D721Med (cell line): ENCODE data around the gene TMEM100.

Source experiments
- DNase-seq: peaks from one replicate; pipeline ENCODE4 v3.0.0; 2011; ENCODE audit warnings: low spot score; ENCODE audit not compliant: insufficient read length
- FAIRE-seq: peaks from 2 replicates; lab custom pipeline; 2011; peaks lifted over from hg19 to GRCh38; lab: Jason Lieb, UNC
- CTCF ChIP-seq: IDR thresholded peaks from 2 replicates; pipeline ENCODE4 v1.5.1; 2012; ENCODE audit warnings: mild to moderate bottlenecking, control low read depth; ENCODE audit not compliant: insufficient read depth; ENCODE audit errors: missing control alignments

The TMEM100 gene

DNA sequence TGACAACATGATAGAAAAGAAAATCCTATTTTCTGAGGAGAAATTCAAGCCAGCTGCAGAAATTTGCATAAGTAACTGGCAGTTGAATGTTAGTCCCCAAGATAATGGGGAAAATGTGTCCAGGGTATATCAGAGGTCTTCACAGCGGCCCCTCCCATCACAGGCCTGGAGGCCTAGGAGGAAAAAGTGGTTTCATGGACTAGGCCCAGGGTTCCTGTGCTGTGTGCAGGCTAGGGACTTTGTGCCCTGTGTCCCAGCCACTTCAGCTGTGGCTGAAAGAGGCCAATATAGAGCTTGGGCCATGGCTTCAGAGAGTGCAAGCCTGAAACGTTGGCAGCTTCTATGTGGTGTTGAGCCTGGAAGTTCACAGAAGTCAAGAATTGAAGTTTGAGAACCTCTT is 35.6 kb downstream of the TMEM100 start:
- no peak for DNase-seq
- FAIRE-seq: no peak
- no peak for TF ChIP-seq CTCF

DNA sequence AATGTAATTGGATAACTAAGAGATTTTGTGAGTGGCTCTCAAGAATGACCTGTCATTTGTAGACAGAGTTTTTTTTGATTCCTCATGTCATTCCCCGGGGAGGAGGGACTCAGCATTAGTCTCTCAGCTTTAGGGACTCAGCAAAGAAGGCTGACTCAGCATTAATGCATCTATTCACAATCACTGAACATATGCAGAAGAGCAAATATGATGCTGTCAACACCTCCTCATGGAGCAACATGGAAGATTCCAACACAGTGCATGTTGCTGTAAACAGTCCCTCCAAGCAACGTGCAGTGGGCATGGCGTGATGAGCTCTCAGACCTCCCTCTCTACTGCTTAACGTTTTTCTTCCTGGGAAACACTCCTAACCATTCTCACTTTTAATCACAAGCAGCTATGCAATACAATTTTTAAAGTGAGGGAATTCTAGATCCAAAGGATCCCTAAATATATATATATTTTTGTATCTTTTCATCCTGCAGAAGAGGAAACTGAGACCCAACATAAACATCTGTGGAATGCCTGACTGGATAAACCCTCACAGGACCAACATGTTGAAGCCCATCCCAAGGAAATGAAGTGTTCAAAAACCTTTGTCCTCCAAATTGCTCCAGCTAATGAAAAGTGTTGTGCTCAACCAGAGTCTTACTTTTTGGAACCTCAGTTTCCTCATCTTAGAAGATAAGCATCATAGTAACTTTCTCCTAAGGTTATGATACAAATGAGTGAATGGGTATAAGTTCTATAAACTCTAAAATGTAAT is 38.9 kb downstream of the TMEM100 start:
- FAIRE-seq (no peak), DNase-seq (no peak)
- no peak for TF ChIP-seq CTCF

DNA sequence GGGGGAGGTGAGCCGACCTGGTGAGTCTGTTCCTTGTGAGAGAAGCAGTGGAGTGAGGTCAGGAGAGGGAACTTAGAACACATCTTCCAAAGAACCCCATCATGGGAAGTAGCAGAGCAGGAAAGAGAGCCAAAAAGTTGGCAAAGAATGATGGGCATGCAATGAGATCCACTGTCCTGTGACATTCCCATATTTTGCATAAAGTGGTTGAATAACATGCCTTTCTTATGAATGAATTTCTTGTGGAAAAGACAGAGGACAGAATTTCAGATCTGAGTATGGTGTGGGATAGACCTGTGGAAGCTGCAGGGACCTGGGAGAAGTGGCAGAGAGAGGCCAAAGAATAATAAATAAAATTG is 41.3 kb downstream of the TMEM100 start:
- no peak for TF ChIP-seq CTCF
- no peak for DNase-seq
- FAIRE-seq: no peak

- DNase-seq: no peak
- no peak for FAIRE-seq
- no peak for TF ChIP-seq CTCF
Measured at GRCh38 chr17:55680686-55681341, 41.9 kb downstream of the TMEM100 start.

DNA sequence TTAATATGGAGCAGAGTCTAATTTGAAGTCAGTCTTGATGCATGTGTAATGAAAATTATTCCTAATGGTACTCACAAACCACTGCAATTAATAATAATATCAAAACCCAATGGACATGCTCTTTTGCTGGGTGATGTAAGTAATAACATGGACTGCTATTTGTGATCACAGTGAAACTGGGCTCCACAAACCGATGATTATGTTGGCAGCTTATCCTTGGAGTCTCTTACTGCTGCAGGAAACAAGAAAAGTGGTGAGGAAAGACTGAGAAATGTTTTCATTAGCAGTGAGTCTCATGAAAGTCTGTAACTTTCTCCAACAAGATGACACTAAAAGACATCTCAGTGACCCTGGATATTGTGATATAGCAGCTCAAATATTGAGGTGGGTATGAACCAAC is 45.2 kb downstream of the TMEM100 start:
- FAIRE-seq (no peak), DNase-seq (no peak)
- TF ChIP-seq CTCF: no peak

GRCh38 chr17:55676274-55676673 is 46.4 kb downstream of the TMEM100 start:
- no peak for FAIRE-seq
- TF ChIP-seq CTCF: no peak
- no peak for DNase-seq
